ENCODE results near the gene PDE4DIP.
"Not testable (repeated sequence)": the region's sequence is repeated elsewhere in the genome, so short reads cannot be mapped to it uniquely, and the experiment has no call there.

DNA sequence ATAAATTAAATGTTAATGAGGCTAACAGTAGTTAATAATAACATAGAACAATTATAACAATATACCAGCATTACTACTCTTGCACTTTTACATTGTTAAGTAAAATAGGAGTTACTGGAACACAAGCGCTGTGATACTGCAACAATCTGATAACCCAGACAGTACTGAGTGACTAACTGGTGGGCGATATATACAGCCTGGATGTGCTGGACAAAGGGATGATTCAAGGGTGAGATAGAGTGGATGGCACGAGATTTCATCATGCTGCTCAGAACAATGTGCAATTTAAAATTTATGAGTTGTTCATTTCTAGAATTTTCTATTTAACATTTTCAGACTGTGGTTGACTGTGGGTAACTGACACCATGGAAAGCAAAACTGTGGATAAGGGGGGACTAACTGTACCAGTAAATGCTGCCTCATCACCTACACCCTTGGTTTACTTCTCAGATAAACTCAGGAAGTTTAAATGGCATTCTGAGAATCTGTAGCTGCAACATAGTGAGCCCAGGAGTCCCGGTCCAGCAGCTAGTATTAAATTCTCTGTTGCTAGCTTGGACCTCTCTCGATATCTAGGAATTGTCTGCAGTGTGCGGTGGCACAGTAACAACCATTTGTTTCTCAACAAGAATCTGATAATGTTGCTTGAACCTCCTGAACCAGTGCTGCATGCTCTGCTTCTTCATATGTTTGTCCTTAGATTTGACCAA lies 24.9 kb downstream of the PDE4DIP start:
- not testable (repeated sequence) for TF ChIP-seq CTCF, POLR2A, EP300, POLR2AphosphoS5 (IDR thresholded peaks at IDR 0.05)
